HEK293 (cell line): Measurements from ENCODE around the gene TUNAR.

ENCODE experiments used
- HOXC10 ChIP-seq: sonication (generic); formaldehyde crosslinking; IDR thresholded peaks from 2 replicates; pipeline ENCODE4 v1.8.1; 2023; ENCODE audit warnings: mild to moderate bottlenecking, missing genetic modification reagents
- HOXD13 ChIP-seq: sonication (generic); formaldehyde crosslinking; IDR thresholded peaks from 2 replicates; pipeline ENCODE4 v1.8.0; 2022; ENCODE audit warnings: missing genetic modification reagents, borderline replicate concordance
- SETDB1 ChIP-seq: IDR thresholded peaks from one replicate; pipeline ENCODE4 v1.6.1; 2017; ENCODE audit warnings: mild to moderate bottlenecking, low read length, moderate library complexity, mixed read lengths; ENCODE audit not compliant: insufficient read length
- TCF7L2 ChIP-seq: IDR thresholded peaks from 2 replicates; pipeline ENCODE4 v1.6.1; 2011; ENCODE audit warnings: low read depth, mild to moderate bottlenecking, inconsistent platforms, low read length, moderate library complexity, borderline replicate concordance
- ZFP3 ChIP-seq: fragments of 450-650 bp; formaldehyde crosslinking; IDR thresholded peaks from 2 replicates; pipeline ENCODE4 v1.5.1; 2016; ENCODE audit warnings: low read depth, missing biosample characterization, missing genetic modification characterization
- ZNF221 ChIP-seq: fragments of 450-650 bp; formaldehyde crosslinking; IDR thresholded peaks from 2 replicates; pipeline ENCODE4 v1.5.1; 2017; ENCODE audit warnings: missing biosample characterization, missing genetic modification characterization, borderline replicate concordance
- ZNF302 ChIP-seq: fragments of 450-650 bp; formaldehyde crosslinking; IDR thresholded peaks from 2 replicates; pipeline ENCODE4 v1.5.1; 2016; ENCODE audit warnings: missing biosample characterization, missing genetic modification characterization, low read depth
- ZNF433 ChIP-seq: fragments of 450-650 bp; formaldehyde crosslinking; IDR thresholded peaks from 2 replicates; pipeline ENCODE4 v1.5.1; 2016; ENCODE audit warnings: missing biosample characterization, missing genetic modification characterization, low read depth
- ZNF701 ChIP-seq: fragments of 450-650 bp; formaldehyde crosslinking; IDR thresholded peaks from 2 replicates; pipeline ENCODE4 v1.5.1; 2016; ENCODE audit warnings: missing biosample characterization, missing genetic modification characterization
- ZNF785 ChIP-seq: fragments of 450-650 bp; formaldehyde crosslinking; IDR thresholded peaks from 2 replicates; pipeline ENCODE4 v1.5.1; 2016; ENCODE audit warnings: missing biosample characterization, missing genetic modification characterization
- TF ChIP-seq, protein P1 (sequence below): fragments of 450-650 bp; formaldehyde crosslinking; IDR thresholded peaks from 2 replicates; pipeline ENCODE4 v1.5.1; 2016; ENCODE audit warnings: missing biosample characterization, missing genetic modification characterization
- TF ChIP-seq, protein P2 (sequence below): fragments of 450-650 bp; formaldehyde crosslinking; IDR thresholded peaks from 2 replicates; pipeline ENCODE4 v1.5.1; 2017; ENCODE audit warnings: missing biosample characterization, missing genetic modification characterization
- TF ChIP-seq, protein P3 (sequence below): fragments of 450-650 bp; formaldehyde crosslinking; IDR thresholded peaks from 2 replicates; pipeline ENCODE4 v1.5.1; 2016; ENCODE audit warnings: missing biosample characterization, missing genetic modification characterization
- TF ChIP-seq, protein P4 (sequence below): fragments of 450-650 bp; formaldehyde crosslinking; IDR thresholded peaks from 2 replicates; pipeline ENCODE4 v1.5.1; 2016; ENCODE audit warnings: missing biosample characterization, missing genetic modification characterization
- TF ChIP-seq, protein P5 (sequence below): fragments of 450-650 bp; formaldehyde crosslinking; IDR thresholded peaks from 2 replicates; pipeline ENCODE4 v1.5.1; 2016; ENCODE audit warnings: missing biosample characterization, missing genetic modification characterization
- TF ChIP-seq, protein P6 (sequence below): fragments of 450-650 bp; formaldehyde crosslinking; conservative IDR thresholded peaks from 2 replicates; pipeline ENCODE4 v1.5.1; 2016; ENCODE audit warnings: low read depth, missing biosample characterization, missing genetic modification characterization

TUNAR gene

DNA sequence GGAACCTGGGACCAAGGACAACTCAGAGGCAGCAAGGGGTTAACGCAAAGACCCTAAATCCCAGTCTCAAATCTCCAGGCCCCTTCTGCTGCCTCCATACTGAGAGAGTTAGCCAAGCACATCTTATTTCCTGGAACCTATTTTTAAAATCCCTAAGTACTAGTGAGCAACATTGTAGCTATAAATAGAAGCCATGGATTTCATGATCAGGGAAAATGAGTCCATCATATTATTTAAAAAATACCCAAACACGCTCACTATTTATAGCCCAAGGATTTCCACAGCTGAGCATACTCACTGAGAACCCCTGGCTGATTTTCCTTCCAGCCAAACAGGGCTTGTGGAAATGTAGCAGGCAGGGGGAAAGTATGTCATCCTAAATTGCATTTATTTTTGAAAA is 19.4 kb upstream of the TUNAR start (continued):
- TF ChIP-seq, protein P1, sequence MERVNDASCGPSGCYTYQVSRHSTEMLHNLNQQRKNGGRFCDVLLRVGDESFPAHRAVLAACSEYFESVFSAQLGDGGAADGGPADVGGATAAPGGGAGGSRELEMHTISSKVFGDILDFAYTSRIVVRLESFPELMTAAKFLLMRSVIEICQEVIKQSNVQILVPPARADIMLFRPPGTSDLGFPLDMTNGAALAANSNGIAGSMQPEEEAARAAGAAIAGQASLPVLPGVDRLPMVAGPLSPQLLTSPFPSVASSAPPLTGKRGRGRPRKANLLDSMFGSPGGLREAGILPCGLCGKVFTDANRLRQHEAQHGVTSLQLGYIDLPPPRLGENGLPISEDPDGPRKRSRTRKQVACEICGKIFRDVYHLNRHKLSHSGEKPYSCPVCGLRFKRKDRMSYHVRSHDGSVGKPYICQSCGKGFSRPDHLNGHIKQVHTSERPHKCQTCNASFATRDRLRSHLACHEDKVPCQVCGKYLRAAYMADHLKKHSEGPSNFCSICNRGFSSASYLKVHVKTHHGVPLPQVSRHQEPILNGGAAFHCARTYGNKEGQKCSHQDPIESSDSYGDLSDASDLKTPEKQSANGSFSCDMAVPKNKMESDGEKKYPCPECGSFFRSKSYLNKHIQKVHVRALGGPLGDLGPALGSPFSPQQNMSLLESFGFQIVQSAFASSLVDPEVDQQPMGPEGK: no peak
- TF ChIP-seq, protein P2, sequence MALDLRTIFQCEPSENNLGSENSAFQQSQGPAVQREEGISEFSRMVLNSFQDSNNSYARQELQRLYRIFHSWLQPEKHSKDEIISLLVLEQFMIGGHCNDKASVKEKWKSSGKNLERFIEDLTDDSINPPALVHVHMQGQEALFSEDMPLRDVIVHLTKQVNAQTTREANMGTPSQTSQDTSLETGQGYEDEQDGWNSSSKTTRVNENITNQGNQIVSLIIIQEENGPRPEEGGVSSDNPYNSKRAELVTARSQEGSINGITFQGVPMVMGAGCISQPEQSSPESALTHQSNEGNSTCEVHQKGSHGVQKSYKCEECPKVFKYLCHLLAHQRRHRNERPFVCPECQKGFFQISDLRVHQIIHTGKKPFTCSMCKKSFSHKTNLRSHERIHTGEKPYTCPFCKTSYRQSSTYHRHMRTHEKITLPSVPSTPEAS (tag by site-specific recombination): no peak
- TF ChIP-seq SETDB1: no peak
- TF ChIP-seq, protein P3, sequence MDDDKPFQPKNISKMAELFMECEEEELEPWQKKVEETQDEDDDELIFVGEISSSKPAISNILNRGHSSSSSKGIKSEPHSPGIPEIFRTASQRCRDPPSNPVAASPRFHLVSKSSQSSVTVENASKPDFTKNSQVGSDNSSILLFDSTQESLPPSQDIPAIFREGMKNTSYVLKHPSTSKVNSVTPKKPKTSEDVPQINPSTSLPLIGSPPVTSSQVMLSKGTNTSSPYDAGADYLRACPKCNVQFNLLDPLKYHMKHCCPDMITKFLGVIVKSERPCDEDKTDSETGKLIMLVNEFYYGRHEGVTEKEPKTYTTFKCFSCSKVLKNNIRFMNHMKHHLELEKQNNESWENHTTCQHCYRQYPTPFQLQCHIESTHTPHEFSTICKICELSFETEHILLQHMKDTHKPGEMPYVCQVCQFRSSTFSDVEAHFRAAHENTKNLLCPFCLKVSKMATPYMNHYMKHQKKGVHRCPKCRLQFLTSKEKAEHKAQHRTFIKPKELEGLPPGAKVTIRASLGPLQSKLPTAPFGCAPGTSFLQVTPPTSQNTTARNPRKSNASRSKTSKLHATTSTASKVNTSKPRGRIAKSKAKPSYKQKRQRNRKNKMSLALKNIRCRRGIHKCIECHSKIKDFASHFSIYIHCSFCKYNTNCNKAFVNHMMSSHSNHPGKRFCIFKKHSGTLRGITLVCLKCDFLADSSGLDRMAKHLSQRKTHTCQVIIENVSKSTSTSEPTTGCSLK (tag by site-specific recombination): no peak
- TF ChIP-seq ZNF433: no peak
- TF ChIP-seq, protein P4, sequence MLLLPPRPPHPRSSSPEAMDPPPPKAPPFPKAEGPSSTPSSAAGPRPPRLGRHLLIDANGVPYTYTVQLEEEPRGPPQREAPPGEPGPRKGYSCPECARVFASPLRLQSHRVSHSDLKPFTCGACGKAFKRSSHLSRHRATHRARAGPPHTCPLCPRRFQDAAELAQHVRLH (tag by site-specific recombination): no peak
- TF ChIP-seq, protein P5, sequence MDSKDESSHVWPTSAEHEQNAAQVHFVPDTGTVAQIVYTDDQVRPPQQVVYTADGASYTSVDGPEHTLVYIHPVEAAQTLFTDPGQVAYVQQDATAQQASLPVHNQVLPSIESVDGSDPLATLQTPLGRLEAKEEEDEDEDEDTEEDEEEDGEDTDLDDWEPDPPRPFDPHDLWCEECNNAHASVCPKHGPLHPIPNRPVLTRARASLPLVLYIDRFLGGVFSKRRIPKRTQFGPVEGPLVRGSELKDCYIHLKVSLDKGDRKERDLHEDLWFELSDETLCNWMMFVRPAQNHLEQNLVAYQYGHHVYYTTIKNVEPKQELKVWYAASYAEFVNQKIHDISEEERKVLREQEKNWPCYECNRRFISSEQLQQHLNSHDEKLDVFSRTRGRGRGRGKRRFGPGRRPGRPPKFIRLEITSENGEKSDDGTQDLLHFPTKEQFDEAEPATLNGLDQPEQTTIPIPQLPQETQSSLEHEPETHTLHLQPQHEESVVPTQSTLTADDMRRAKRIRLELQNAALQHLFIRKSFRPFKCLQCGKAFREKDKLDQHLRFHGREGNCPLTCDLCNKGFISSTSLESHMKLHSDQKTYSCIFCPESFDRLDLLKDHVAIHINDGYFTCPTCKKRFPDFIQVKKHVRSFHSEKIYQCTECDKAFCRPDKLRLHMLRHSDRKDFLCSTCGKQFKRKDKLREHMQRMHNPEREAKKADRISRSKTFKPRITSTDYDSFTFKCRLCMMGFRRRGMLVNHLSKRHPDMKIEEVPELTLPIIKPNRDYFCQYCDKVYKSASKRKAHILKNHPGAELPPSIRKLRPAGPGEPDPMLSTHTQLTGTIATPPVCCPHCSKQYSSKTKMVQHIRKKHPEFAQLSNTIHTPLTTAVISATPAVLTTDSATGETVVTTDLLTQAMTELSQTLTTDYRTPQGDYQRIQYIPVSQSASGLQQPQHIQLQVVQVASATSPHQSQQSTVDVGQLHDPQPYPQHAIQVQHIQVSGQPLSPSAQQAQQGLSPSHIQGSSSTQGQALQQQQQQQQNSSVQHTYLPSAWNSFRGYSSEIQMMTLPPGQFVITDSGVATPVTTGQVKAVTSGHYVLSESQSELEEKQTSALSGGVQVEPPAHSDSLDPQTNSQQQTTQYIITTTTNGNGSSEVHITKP (tag by site-specific recombination): no peak
- no peak for TF ChIP-seq ZNF701 (tag by site-specific recombination)
- TF ChIP-seq ZFP3 (tag by site-specific recombination): no peak
- no peak for TF ChIP-seq ZNF302 (tag by site-specific recombination)
- TF ChIP-seq, protein P6, sequence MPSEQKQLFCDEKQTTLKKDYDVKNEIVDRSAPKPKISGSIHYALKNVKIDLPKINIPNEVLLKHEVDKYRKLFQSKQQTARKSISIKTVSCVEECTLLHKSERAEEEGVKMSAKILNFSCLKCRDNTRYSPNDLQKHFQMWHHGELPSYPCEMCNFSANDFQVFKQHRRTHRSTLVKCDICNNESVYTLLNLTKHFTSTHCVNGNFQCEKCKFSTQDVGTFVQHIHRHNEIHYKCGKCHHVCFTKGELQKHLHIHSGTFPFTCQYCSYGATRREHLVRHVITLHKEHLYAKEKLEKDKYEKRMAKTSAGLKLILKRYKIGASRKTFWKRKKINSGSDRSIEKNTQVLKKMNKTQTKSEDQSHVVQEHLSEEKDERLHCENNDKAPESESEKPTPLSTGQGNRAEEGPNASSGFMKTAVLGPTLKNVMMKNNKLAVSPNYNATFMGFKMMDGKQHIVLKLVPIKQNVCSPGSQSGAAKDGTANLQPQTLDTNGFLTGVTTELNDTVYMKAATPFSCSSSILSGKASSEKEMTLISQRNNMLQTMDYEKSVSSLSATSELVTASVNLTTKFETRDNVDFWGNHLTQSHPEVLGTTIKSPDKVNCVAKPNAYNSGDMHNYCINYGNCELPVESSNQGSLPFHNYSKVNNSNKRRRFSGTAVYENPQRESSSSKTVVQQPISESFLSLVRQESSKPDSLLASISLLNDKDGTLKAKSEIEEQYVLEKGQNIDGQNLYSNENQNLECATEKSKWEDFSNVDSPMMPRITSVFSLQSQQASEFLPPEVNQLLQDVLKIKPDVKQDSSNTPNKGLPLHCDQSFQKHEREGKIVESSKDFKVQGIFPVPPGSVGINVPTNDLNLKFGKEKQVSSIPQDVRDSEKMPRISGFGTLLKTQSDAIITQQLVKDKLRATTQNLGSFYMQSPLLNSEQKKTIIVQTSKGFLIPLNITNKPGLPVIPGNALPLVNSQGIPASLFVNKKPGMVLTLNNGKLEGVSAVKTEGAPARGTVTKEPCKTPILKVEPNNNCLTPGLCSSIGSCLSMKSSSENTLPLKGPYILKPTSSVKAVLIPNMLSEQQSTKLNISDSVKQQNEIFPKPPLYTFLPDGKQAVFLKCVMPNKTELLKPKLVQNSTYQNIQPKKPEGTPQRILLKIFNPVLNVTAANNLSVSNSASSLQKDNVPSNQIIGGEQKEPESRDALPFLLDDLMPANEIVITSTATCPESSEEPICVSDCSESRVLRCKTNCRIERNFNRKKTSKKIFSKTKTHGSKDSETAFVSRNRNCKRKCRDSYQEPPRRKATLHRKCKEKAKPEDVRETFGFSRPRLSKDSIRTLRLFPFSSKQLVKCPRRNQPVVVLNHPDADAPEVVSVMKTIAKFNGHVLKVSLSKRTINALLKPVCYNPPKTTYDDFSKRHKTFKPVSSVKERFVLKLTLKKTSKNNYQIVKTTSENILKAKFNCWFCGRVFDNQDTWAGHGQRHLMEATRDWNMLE (tag by site-specific recombination): no peak
- TF ChIP-seq TCF7L2: no peak
- no peak for TF ChIP-seq HOXC10 (CRISPR knock-in tag)
- no peak for TF ChIP-seq HOXD13 (CRISPR knock-in tag)
- TF ChIP-seq ZNF221 (tag by site-specific recombination): no peak
- no peak for TF ChIP-seq ZNF785 (tag by site-specific recombination)
